ENCODE measurements around the gene RBFOX2.

RBFOX2 gene

DNA sequence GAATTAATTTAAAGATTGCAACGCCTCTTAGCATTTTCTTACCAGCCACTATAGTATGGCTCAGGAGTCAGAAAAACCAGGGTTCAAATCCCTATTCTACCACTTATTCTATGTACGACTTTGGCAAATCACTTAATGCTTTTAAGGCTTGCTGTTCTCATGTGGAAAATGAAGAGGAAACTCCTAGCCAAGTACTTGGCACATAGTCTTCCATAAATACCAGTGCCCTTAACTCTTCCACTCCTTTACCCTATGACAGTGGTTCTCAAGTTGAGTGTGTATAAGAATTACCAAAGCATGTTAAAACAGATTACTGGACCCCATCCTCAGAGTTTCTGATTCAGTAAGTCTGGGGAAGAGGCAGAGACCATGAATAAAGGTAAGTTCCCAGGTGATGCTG lies 107.6 kb downstream of the RBFOX2 start:
- DNase-seq, result no peak

DNA sequence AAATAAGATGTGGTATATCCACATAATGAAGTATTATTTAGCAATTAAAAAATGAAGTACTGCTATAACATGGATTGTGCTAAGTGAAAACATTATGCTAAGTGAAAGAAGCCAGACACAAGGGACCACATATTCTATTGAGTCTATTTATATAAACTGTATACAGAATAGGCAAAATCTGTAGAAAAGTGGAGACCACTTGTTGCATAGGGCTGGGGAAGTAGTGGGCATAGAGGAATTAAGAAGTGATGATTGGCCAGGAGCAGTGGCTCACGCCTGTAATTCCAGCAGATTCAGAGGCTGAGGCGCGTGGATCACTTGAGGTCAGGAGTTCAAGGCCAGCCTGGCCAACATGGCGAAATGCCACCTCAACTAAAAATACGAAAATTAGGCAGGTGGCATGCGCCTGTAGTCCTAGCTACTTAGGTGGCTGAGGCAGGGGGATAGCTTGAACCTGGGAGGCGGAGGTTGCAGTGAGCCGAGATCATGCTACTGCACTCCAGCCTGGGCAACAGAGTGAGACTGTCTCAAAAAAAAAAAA lies 109.6 kb downstream of the RBFOX2 start:
- DNase-seq, result no peak

DNA sequence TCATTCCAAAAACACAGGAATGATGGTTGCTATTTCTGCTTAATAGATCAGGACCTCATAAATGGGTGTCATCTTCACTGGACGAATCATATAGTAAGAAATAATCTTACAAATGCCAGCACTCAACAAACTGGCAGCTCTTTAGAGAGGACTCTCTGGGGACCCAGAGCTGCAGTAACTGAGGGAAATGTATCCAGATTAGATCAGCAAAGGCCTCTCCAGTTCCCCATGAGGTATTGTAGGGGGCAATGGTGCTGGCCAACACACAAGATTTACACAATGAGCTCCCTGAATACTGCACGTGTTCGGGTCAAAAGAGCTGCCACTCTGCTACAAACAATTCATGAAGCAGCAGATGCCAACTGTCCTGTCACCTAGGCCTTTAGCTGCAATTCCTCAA lies 110.2 kb downstream of the RBFOX2 start:
- DNase-seq, result no peak

DNA sequence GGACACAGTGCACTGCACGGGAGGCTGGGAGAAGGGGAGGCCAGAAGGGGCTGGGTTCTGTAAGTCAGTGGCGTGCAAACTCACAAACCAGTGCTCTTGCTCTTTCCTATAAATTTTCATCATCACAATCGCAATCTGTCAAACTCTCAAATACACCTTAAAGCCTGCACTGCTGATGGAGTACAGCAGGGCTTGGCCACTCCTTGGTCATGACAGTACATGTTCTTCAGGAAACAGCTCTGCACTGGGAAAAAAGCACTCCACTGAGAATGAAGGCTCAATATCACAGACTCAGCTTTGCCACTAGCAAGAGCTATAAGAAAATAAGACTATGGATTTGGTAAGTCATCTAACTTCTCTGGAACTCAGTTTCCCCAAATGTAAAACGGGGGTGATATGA lies 111.0 kb downstream of the RBFOX2 start:
- DNase-seq, result no peak

DNA sequence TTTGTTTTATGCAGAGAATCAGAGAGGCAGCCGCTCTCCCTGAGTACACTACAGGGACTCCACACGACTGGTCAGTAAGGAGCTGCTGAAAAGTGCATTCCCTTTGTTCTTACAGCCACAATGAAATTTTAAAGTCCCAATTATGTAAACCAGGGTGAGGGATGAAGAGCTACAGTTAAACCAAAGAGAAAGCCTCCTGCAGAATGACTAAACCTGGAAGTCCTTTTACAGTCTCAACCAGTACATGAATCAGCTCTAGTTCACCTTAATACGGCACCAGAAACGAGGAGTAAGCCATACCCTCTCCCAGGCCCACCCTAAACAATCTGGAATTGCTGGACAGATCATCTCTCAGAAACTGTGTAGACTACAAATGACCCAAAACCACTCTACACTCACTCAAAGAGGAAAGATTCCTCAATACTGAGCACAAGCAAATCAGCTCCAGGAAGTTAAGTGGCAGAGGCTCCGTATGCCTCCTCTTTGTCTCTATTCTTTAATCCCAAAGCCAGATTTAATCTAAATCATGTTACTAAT lies 113.1 kb downstream of the RBFOX2 start:
- no peak for DNase-seq

DNA sequence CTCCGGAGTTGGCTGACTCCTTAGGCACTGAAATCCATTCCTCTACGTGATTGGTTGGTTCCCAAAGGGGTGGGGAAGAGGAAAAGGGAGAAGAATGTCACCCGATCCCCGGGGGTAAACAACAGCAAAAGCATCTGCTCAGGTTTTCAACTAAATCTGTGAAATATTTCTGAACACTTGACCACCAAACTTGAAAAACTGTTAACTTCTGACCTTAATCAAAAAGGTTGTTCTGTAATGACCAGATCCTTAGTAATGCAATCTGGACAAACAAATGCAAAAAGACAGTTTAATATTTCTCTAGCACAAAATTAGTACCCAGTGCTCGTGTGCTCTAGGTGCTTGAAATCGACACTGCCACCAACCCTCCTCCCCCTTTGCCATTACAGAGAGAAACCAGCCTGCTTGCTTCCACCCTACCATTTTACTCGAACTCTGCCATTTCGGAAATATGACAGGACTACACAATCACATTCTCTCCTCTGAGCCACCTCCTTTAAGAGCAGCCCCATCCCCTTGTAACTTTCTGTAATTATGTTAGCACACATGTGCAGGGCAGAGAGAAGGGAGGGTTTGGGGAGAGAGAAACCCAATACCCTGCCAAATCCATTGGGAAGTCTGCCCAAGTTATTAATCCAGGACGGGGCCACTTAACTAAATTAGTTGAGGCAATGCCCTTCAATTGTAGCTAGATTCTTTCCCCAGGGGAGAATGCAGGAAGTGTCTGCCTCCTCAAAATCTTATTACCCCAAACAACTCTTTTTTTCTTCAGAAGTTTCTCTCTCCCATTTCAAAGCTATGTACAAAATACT lies 113.8 kb downstream of the RBFOX2 start:
- DNase-seq, result no peak

DNA sequence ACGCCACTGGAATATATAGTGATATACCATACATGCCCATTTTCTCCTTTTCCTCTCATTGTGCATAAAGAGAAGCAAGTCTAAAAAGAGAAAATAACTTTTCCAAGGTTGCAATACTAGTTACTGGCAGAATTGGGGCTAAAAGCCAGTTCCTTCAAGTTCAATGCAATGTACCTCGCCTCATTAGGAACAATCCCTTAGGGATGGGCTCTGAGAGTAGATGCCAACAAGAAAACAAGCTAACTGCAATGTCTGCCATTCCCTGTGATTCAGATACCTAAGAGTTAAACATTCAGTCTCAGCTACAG lies 114.3 kb downstream of the RBFOX2 start:
- no peak for DNase-seq

DNA sequence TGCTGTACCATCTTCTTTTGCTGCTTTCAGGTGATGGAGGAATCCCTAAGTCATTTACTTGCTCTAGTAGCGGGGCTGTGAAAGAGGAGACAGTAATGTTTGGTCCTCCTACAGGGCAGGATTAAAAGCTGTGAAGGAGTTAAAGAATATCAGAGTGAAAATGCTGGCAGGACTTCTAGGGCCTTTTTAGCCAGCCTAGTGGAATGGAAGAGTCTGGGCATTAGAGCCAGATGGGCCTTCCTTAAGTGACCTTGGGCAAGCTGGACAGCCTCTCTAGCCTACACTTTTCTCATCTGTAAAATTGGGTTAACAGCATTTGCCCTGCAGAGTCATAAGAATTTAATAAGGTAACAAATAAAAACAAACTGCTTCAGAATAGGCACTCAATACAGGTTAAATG lies 114.7 kb downstream of the RBFOX2 start:
- no peak for DNase-seq

DNA sequence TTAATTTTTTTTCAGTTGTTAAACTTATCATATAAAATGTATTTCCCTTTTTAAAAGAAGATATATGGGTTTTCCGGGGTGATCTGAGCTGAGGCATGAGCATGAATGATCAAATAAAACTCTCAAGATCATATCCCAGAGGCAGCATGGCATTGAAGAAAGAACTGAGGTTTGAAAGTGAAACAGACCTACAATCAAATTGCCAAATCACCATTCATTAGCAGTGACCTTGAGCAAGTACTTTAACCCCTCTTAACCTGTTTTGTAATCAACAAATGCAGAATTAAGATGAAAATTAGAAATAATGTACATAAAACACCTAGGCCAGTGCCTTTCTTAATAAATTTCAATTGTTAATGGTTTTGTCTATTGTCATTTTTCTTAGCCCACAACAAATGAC lies 116.0 kb downstream of the RBFOX2 start:
- no peak for DNase-seq

DNA sequence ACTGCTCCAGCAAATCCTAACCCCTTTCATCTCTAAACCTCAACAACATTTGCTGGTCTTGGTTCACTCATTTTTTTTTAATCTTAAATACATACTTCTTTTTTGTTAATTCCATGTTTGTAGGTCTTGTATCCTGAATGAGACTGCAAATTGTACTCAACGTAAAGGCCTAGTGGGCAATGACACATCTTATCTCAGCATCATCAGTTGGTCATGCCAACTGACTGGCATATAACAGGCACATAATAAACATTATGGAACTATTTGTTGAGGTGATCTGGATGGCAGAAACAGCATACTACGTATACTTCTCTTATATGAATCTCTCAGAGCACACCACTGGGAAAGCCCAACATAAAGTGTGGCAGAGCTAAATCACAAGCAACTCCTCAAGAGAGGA lies 116.7 kb downstream of the RBFOX2 start:
- DNase-seq, result no peak

DNA sequence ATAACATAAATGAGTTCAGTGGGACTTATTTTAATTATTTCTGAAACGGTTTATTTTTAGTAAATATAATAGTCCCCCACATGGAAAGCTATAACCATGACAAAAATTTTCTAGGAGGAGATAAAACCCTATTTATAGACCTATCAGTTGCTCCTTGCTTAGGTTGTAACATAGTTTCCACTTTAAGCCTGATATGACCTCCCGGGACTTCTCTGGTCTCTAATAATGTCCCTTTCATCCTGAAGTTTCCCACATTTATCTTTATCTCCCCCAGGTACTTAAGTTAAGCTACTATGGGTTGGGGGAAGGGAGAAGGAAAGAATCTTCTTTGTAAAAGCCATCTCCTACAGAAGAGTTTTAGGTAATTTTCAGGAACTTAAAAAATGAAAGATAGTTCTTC lies 117.7 kb downstream of the RBFOX2 start:
- DNase-seq, result no peak

DNA sequence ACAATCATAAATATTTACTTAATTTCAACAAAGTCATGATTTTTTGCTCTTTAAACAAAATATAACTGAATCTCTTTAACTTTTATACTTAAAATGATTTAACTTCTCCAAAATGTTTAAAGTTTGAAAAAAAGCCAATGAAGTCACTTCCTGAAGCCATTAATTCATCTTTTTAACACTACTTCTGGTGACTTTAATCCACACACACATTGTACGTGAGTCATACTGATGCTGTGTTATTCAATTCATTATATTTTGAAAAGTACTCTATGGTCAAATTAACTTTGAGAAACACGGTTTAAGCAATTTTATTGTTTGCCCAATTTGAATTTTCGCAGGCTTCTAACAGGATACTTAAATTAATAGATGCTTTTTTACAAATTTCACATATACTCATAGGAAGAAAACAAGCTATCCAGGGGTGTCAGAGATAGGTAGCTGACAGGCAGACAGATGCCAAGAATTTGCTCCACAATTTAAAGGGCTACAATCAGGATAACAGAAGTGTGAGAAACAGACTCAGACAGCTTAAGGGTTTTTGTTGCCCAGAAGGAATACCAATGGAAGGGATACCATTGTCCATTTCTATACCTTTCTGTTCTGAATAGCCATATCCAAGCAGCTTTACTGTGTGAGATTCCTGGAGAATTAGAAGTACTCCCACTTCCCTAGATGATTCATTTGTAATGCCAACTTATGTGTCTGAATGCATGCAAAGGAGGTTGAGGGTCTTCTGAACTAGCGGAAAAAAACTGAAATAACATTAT lies 118.4 kb downstream of the RBFOX2 start:
- DNase-seq, result no peak

DNA sequence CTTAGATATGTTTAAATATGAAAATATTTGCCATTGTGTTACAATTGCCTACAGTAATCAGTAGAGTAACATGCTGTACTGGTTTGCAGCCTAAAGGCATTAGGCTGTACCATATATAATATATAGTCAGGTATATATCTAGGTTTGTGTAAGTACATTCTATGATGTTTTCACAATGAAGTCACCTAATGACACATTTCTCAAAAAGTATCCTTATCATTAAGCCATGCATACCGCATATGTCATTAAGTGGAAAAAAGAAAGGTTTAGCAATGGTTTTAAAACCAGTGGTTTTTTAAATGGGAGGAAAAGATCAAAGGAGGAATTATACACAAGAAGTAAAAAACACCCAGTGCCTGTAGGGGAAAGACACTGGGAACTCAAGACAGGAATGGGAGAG lies 122.7 kb downstream of the RBFOX2 start:
- no peak for DNase-seq

DNA sequence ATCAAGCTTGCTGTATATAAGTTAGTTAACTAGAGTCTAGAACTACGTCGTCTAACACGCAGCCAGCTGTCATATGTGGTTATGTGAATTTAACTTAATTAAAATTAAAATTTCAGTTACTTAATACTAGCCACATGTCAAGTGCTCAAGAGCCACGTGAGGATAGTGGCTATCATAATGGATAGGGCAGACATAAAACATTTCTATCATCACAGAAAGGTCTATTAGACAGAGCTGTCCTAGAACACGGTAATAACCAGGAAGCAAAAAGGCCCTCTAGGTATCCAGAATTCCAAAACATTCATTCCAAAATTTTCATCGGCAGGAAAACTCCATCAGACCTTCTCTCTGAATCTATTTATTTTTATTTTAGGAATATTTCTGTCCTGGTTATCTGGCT lies 123.9 kb downstream of the RBFOX2 start:
- DNase-seq, result no peak

DNA sequence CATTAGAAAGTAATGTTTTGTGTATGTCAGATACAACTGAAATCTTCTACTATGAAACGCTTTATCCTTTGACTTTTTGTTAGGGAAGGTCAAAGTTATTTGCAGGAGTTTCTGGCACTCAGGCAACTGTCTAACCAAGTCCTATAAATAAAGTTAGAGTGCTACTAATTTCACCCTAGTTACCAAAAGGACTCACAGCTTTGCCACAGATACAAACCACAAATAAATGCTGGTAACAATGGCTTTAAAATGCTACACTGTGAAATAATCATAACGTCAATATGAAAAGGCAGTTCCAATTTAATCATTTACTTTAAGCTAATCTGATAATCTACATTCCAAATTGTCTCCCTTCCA lies 124.3 kb downstream of the RBFOX2 start:
- DNase-seq, result no peak

DNA sequence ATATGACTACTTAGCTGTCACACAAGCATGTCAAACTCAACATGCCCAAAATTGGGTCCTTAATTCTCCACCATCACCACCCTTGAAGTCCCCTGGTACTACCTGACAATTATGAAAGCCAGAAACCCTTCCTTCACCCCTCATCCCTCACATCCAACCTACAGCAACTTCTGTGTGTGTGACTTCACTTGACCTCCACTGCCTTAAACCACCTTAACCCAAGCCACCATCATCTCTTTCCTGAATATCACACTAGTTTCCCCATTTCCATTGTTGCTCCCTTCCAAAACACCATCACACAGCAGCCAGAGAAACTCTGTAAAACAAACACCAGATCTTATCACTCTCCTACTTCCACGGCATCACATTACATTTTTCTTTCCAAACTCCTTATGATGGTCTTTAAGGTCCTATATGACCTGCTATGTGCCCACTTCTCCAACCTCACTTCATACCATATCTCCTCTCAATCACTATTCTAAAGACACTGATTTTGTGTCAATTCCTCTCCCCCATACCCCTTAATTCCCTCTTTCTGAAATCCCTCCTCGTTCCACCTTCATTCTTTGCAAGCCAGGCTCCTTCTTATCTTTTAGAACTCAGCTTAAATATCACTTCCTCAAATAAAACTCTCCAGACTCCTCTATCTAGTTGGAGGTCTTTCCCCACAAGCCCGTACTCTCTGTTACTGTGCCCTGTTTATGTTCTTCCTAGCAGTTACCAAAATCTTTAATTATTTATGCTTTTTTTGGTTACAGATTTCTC lies 124.9 kb downstream of the RBFOX2 start:
- DNase-seq, result no peak

DNA sequence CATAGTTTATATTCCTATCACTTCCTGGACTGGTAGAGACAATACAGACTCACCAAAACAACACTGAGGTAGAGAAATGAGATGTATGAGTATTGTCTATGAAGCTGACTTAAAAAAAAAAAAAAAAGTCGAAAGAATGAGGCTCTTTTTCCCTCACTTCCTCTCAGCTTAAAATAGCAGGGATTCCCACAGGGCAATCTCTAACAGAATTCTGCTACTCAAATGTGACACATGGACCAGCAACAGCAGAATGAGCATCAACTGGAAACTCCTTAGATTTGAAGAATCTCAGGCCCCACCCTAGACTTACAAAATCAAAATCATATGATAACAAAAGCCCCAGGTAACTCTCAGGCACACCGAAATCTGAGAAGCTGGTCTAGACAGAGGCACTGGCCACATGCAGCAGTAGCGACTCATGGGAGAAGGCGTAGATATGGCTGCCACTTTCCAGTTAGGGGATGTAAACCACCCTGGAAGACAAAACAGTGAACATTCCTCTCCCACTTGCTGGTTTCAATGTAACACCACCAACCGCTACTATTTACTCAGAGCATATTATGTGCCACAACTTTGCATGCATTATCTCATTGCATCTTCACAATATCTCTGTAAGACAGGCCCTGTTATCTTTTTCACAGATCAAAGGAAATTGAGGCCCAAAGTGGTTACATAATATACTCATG lies 128.0 kb downstream of the RBFOX2 start:
- DNase-seq, result peak; percentile 37

DNA sequence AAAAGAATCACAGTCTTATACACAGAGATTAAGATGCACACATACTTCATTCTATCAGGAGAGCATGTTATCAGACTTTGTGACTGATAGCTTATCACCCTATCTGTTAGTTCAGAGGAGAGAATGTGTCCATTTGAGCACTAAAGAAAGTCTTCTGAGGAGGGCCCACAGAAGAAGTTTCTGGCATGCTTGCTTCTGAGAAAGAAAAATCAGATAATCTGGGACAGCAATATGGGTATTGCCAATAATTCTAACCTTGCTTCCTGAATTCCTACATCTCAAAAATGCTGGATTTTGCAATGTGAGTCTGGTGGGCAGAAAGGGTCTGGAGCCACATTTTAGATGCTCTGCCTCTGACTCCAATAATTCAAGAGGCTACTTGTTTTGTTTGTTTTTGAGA lies 128.9 kb downstream of the RBFOX2 start:
- no peak for DNase-seq

DNA sequence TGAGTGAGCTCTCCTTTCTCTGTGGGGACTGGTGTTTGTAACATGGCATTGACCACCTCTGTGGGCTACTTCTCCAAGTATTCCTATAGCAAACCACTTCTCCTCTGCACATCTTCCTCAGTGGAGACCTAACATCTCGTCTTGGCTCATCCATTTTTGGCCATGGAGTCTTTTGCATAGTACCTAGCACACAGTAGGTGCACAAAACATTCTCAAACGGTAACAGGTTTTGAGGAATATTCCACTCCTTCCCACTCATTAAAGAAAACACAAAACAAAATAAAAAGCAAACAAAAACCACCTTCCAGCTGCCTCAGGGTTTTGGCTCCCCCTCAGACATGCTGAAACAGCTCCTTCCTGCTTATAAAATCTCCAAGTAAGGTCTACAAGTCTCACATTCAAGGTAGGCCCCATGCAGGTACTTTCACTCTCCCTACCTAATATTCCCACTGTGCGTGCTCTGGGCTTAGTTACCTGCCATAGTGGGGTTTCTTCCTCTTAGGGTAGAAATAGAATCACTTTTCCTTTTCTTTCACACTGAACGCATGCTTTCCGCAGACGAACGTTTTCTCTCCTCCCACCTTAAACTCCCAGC lies 132.4 kb downstream of the RBFOX2 start:
- DNase-seq, result no peak

DNA sequence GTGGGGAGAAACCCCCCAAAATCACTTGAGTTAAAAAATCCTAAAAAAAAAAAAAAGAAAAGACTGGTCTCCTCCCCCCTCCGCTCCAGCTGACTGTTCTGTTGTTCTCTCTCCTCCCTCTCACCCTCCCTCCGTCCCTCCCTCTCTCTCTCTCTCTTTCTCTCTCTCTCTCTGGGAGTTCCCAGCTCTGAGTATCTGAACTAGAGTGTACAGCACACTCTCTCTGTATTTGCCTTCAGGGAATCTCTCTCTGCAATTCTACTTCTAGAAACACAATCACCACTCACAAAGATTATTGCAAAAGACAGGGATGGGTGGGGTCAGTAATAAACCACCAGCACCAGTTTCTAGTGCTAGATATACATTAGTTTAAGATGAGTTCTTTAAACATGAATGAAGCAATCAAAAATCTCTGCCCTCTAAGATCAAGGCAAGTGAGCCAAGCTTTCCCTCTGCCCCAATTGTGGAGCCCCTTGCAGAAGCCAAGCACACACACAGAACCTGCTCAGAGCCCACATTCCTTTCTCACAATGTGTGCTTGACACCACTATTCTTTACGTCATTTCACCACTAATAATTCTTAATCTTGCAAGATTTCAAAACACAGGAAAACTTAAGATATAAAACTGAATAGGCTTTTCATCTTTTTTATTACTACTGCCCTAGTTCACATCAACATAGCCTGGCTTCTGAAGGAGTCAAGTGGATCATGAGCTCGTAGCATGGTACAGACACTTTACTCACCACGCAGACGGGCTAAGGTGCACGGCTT lies 133.5 kb downstream of the RBFOX2 start:
- DNase-seq, result no peak

DNA sequence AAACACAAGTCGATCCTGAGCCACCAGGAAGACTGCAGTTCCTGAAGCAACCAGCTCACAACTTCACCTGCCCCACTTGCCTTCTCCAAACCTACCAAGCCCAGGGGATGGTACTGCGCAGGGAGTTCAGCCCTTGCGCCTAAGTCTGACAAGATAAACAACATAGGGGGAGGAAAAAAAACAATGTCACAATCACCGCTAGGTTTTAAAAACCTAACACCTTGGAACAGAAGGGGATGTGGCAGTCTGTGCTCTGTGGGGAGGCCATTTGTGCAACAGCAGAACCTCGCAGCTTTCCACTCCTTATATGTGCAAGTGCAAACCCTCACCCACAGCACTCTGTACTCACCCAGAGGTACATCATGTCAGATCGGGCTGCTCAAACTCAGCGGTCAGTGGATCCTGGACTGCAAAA lies 134.2 kb downstream of the RBFOX2 start:
- DNase-seq, result no peak

DNA sequence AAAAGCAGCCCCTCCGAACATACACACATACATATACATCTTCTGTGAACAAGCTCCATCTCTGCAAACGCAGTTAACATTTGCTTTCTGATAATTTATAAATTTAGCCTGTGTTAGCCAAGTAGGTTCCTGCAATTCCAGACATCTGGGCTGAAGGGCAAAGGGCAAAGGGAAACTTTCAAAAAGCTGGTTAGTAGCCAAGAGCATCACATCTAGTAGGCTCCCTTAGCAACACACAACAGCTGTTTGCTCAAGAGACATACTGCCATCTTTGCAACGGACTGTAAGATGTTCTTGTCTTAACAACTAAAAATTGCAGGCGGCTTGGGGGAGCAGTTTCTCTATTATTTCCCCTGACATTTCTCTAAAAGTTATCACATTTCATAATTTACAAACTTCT lies 134.9 kb downstream of the RBFOX2 start:
- no peak for DNase-seq
